Vagina (tissue), 2 donors: Measurements from ENCODE around the gene RANBP3L. TPM values are rescaled to one million over a fixed set of nuclear protein-coding genes. Genes with fewer than 3 reads are reported as not detected.

ENCODE experiments used
- DNase-seq, 2 donors: peaks; one replicate each; pipeline ENCODE4 v3.0.0-alpha.2; 2017; ENCODE audit errors: extremely low spot score in 2 of 2
- H3K27ac ChIP-seq: fragments of 200-600 bp; sonication (generic); one replicate; pipeline ENCODE4 v1.5.1; 2019
- H3K27me3 ChIP-seq: fragments of 200-600 bp; sonication (generic); one replicate; pipeline ENCODE4 v1.5.1; 2019
- H3K36me3 ChIP-seq, 2 donors: fragments of 200-600 bp; sonication (generic); one replicate each; pipeline ENCODE4 v1.5.1; 2017 to 2019
- H3K4me1 ChIP-seq: fragments of 200-600 bp; sonication (generic); one replicate; pipeline ENCODE4 v1.5.1; 2019
- H3K4me3 ChIP-seq, 2 donors: fragments of 200-600 bp; sonication (generic); 1 replicate in 1 of 2; 2 replicates in 1 of 2; pipeline ENCODE4 v1.5.1; 2016 to 2019
- H3K9me3 ChIP-seq: fragments of 200-600 bp; sonication (generic); one replicate; pipeline ENCODE4 v1.5.1; 2019
- CTCF ChIP-seq, 3 experiments: fragments of 450-650 bp in 2 of 3; fragments of 200-600 bp in 1 of 3; sonication (generic) in 1 of 3; IDR thresholded peaks; one replicate each; pipeline ENCODE4 v1.5.1; 2017 to 2019; ENCODE audit warnings: antibody characterized with exemption in 3 of 3, mild to moderate bottlenecking in 2 of 3, moderate library complexity in 2 of 3
- POLR2A ChIP-seq, 2 donors: fragments of 450-650 bp; IDR thresholded peaks; one replicate each; pipeline ENCODE4 v1.6.1; 2017; ENCODE audit warnings: antibody characterized with exemption in 2 of 2, mild to moderate bottlenecking in 2 of 2, moderate library complexity in 2 of 2
- POLR2AphosphoS5 ChIP-seq, 2 donors: sonication (generic); formaldehyde crosslinking; IDR thresholded peaks; one replicate each; pipeline ENCODE4 v1.9.0; 2017; ENCODE audit warnings: antibody characterized with exemption in 2 of 2, mild to moderate bottlenecking in 2 of 2, low read depth in 1 of 2; ENCODE audit not compliant: insufficient read depth in 1 of 2
- intact Hi-C: fragments of 100-400 bp; cut with DNase I; formaldehyde crosslinking; loops from one replicate; pipeline ENCODE4 v1.15.1; 2023
- total RNA-seq: library from RNA; depleted of rRNA; stranded (reverse); fragments of >200 nt; gene quantifications from one replicate; pipeline ENCODE4 v1.2.3, GENCODE V29; 2016

Gene RANBP3L
- total RNA-seq, 1 donor from 2014 or later: 3.2 TPM

GRCh38 chr5:36253575-36253974, 48.1 kb downstream of the RANBP3L start:
- H3K36me3 ChIP-seq: no peaks in the 10 kb centered on the region

GRCh38 chr5:36252722-36253365, 48.9 kb downstream of the RANBP3L start:
- no peak overlapping the region for H3K4me3 ChIP-seq
- no peak overlapping the region for H3K27ac ChIP-seq
- intact Hi-C loops: no loop called here

More at GRCh38 chr5:36253575-36253974, 48.1 kb downstream of the RANBP3L start:
- no peaks in the 10 kb centered on the region for H3K9me3 ChIP-seq
- no peak for TF ChIP-seq CTCF (IDR thresholded peaks at IDR 0.05)
- no peak for TF ChIP-seq POLR2A (IDR thresholded peaks at IDR 0.05)
- no peak for TF ChIP-seq POLR2AphosphoS5 (IDR thresholded peaks at IDR 0.05; ENCODE audit: insufficient read depth in 1 of 2, low read depth in 1 of 2)
- H3K4me1 ChIP-seq: no peaks in the 10 kb centered on the region
- no peak for DNase-seq
- H3K27me3 ChIP-seq: no peaks in the 10 kb centered on the region
- H3K27ac ChIP-seq: no peak overlapping the region
- no peak overlapping the region for H3K4me3 ChIP-seq
- intact Hi-C loops: no loop called here

GRCh38 chr5:36251218-36251617, 50.5 kb downstream of the RANBP3L start:
- no peaks in the 10 kb centered on the region for H3K9me3 ChIP-seq
- no peaks in the 10 kb centered on the region for H3K36me3 ChIP-seq
- intact Hi-C loops: no loop called here
- H3K4me1 ChIP-seq: no peaks in the 10 kb centered on the region
- no peaks in the 10 kb centered on the region for H3K27me3 ChIP-seq
- H3K4me3 ChIP-seq: no peak overlapping the region
- H3K27ac ChIP-seq: no peak overlapping the region
- no peak for TF ChIP-seq POLR2AphosphoS5 (IDR thresholded peaks at IDR 0.05; ENCODE audit: insufficient read depth in 1 of 2, low read depth in 1 of 2)
- TF ChIP-seq CTCF (IDR thresholded peaks at IDR 0.05): no peak
- TF ChIP-seq POLR2A (IDR thresholded peaks at IDR 0.05): no peak
- no peak for DNase-seq

More at GRCh38 chr5:36252722-36253365, 48.9 kb downstream of the RANBP3L start:
- Histone ChIP-seq H3K4me1 (no peaks in the 10 kb centered on the region), H3K9me3 (no peaks in the 10 kb centered on the region), H3K36me3 (no peaks in the 10 kb centered on the region), H3K27me3 (no peaks in the 10 kb centered on the region)
- TF ChIP-seq POLR2A (IDR thresholded peaks at IDR 0.05): no peak
- no peak for TF ChIP-seq POLR2AphosphoS5 (IDR thresholded peaks at IDR 0.05; ENCODE audit: insufficient read depth in 1 of 2, low read depth in 1 of 2)
- no peak for TF ChIP-seq CTCF (IDR thresholded peaks at IDR 0.05)
- no peak for DNase-seq

GRCh38 chr5:36250427-36250826, 51.3 kb downstream of the RANBP3L start:
- no peaks in the 10 kb centered on the region for H3K9me3 ChIP-seq
- TF ChIP-seq POLR2A (IDR thresholded peaks at IDR 0.05): no peak
- TF ChIP-seq CTCF (IDR thresholded peaks at IDR 0.05): no peak
- TF ChIP-seq POLR2AphosphoS5 (IDR thresholded peaks at IDR 0.05; ENCODE audit: insufficient read depth in 1 of 2, low read depth in 1 of 2): no peak
- no peaks in the 10 kb centered on the region for H3K4me1 ChIP-seq
- no peaks in the 10 kb centered on the region for H3K36me3 ChIP-seq
- no peaks in the 10 kb centered on the region for H3K27me3 ChIP-seq
- no peak overlapping the region for H3K27ac ChIP-seq
- no peak for DNase-seq
- H3K4me3 ChIP-seq: no peak overlapping the region
- intact Hi-C loops: no loop called here

GRCh38 chr5:36246036-36246800, 55.5 kb downstream of the RANBP3L start:
- no peak for DNase-seq
- Histone ChIP-seq H3K4me3 (no peak overlapping the region), H3K9me3 (no peaks in the 10 kb centered on the region), H3K27ac (no peak overlapping the region), H3K36me3 (no peaks in the 10 kb centered on the region), H3K27me3 (no peaks in the 10 kb centered on the region), H3K4me1 (peaks cover 8% of the 10 kb centered on the region)
- no peak for TF ChIP-seq POLR2A (IDR thresholded peaks at IDR 0.05)
- TF ChIP-seq POLR2AphosphoS5 (IDR thresholded peaks at IDR 0.05; ENCODE audit: insufficient read depth in 1 of 2, low read depth in 1 of 2): no peak
- no peak for TF ChIP-seq CTCF (IDR thresholded peaks at IDR 0.05)
- intact Hi-C loops: no loop called here
